NCI-H69 (cell line): ENCODE measurements around the gene PLCL1.
A peak's percentile ranks its signal among the peaks of the same experiment; 100 is the strongest.

Source experiments
- DNase-seq: peaks from one replicate; lab custom pipeline; 2025; lab: John Stamatoyannopoulos, UW

PLCL1 gene

DNA sequence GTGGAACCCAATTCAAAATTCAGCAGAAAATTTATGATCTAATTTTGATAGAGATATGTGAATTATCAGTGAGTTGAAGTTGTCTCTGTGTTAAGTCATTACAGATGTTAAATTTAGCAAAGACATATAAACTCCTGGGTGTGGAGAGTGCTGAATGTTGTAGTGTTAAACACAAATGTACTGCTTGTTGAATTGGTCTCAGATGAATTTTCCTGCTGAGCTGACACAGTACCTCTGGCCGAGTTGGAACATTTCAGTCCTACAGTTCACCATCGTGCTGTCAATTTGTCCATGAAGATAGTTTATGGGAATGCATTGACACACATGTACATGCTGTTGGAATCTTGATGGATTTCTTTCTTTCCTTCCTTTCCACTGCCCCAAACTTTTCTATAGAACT is 255.9 kb downstream of the PLCL1 start:
- no peak for DNase-seq

DNA sequence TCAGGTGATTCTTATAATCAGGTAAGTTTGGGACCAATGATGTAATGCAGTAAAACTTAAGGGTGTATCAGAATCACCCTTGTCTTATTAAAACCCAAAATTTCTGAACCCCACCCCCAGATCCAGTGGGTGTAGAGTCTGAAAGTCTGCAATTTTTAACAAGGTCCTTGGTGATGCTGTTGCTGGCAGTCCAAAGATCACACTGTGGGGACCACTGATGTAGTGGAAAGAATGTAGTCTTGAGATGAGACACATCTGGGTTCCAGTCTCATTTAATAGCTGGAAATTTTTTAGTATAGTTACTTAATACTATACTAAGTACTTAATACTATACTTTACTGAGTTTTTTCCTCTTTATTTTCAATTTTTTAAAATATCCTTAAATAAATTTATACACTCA is 258.4 kb downstream of the PLCL1 start:
- DNase-seq, result no peak

DNA sequence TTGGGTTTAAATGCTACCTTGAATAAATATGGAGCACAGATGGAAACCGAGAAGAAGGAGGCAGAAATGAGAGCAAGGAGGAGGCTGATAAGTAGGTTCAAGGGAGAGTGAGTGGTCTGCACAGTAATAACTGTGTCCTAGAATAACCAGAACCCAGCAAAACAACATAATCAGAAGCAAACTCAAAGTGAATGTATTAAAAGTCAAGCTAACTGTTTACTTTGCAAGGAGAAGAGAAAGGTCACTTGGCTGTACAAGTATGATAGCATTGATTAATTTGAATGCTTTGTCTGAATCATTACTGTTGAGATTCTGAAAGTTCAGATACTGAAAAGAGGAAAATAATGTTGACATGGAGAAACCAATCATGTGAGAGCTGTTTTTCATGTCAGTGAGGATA is 258.8 kb downstream of the PLCL1 start:
- no peak for DNase-seq

DNA sequence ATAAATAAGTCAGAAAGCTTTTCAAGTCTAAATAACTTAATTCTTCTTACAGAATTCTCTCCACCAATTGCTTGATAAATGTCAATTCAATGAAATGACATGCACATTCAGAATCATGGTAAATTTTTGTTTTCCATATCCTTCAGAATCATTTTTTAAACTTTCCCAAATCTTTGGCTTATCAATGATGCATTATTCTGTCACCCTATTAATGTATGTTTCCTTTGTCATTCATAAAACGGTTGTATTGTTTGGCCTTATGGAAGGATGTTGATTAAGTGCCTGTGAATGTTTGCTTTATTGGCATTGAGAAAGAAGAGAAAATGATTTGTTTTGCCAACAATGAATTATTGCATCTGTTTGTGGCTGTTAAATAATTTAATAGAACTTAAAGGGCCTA is 260.9 kb downstream of the PLCL1 start:
- DNase-seq, result no peak

DNA sequence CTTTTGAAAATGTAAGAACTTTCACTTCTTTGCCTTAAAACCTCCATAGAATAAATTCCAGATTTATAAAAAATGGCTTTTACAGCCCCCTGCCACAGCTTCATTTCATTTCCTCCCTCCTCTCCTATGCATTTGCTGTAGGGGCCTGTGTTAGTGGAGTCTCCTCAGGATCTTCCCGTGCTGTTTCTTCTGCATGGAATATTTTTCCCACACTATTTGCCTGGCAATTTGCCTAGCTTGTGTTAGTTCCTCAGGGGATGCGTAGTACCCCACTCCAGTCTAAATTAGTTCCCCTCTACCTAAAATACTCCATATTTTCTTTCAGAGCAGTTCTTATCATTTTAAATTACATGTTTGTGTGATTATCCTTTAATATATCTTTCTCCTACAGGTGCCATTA is 262.2 kb downstream of the PLCL1 start:
- DNase-seq, result no peak

DNA sequence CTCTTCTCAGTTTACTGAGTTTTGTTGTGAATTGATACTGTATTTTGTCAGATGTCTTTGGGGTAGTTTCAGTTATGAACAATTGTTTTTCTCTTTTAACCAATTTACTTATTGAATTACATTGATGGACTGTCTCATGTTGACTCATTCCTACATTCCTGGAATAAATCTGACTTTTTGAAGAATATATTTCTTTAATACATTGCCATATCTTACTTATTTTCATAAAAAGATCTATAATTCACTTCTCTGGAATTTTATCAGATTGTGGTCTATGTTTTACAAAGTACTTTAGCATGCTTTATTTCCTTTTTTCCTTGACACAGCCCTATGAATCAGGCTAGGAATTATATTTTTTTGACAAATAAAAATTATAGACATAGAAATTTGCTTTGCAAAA is 268.3 kb downstream of the PLCL1 start:
- DNase-seq, result no peak

DNA sequence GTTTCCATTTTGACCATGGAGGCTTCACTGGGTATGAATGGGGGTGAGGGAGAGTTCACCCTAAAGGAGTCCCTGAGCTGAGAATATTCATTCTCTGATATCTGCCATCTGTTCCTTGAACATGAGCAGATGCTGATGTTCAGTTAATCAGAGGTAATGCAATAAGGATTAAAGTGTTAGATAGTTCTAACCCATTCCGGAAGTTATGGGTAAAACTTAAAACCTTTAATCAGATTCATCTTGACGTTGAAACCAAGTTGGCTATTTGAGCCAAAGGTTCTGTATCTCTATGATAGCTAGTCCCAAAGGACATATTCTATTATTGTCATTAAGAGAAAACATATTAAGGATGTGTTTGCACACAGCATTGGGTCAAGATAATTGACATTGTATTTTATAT is 268.9 kb downstream of the PLCL1 start:
- peak; percentile 44 for DNase-seq

DNA sequence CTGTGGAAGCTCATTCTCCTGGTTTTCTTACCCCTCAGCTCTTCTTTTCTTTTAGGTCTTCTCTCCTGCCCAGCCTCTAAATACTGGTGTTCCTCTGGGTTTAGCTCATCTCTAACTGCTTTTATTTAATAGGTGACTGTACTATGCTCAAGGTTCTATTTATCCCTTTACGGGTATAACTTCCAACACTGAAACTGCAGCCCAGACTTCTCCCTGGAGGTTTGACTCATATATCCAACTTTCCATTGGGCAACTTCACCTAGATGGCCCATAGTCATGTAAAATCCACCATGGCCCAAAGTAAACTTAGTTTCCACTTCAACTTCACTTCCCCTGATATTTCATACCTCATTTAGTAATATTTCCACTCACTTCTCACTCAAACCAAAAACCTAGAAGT is 273.1 kb downstream of the PLCL1 start:
- DNase-seq, result no peak

DNA sequence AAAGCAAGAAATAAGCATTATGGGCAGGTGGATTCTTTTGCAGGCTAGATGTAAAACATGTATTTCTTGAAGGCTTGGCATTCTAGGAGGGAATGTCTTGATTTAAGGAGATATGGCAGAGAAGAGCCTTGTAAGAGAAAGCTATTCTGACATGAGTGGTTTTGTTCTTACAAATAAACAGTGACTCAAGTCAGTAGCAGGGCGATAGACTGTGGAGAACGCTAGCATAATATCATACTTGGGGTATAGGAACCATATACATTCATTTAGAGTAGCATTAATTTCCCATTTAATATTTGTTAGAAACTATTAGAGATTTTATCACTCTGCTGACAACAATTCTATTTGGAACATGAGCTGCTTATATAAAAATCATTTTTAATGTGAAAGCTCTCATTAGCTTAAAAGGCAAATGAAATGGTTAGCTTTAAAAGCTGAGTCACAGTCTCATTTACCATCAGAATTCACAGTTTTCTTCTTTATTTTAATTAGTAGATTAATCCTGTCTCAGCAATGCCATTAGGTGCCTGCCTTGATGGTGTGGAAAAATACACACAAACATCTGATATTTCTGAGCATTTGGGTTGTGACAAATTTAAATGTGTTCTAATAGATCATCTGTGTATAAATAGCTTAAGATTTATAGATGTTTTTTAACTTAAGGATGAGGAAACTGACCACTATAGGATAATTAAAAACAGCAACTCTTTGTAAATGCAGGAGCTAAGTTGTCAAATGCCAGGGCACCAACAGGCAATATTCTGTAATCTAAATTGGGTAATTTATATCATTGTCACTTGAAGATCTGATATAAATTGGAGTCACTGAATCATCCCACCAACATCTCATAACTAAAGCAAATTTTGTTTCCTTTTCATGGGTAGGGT is 276.7 kb downstream of the PLCL1 start:
- DNase-seq, result no peak

DNA sequence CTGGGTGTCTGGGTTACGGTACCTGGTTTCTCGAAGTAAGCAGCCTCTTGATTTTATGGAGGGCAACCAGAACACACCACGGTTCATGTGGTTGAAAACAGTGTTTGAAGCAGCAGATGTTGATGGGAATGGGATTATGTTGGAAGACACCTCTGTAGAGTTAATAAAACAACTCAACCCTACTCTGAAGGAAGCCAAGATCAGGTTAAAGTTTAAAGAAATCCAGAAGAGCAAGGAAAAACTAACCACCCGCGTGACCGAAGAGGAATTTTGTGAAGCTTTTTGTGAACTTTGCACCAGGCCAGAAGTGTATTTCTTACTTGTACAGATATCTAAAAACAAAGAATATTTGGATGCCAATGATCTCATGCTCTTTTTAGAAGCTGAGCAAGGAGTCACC is 279.8 kb downstream of the PLCL1 start:
- DNase-seq, result no peak

DNA sequence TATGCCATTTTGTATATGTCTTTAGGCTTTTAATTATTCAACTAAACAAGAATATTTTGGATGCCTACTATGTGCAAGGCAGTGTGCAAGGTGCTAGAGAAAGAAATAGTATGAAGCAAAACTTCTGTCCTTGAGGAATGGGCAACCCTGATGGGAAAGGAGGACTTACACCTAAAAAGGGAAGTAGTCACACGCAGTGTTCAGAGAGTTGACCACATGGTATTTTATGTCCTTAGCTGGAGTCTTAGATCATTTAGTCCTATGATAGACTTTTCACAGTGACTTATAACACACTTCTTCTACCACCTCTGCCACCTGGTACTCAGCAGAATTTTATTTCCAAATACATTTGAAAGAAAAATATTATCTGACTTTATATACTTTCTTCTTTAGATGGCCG is 291.6 kb downstream of the PLCL1 start:
- no peak for DNase-seq

DNA sequence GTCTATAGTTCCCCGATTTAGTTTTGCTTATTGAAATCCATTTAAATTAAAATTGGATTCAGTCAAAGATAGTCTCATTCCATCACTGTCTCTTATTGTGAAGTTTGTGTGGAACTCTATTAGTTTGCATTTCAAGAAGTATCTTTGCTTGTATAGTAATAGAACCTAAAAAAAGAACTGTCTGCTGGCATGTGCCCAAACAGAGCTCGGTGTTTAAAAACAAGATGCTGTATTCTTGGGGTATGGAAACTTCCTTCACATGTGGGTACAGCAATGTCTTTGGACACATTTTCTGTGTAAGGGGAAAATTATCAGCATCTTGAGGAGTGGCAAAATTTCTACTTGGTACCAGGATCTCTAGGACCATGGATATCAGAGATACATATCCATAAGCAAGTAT is 292.6 kb downstream of the PLCL1 start:
- DNase-seq, result no peak

DNA sequence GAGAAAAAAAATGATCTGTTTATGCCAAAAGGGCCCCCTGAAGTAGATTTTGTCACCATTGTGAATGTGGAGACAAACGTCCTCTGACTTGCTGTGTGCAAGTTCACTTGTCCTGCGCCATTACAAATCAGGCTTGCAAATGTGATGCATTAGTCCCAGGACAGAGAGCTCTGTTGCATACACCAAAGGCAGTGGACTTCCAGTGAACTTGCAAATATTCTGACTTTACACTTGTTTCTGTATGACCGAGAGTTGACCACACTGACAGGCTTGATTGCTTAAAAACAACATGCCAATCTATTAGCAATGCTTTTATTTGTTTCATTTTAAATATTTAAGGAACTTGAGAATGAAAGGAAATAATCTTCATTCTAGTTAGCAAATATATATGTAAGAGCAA is 293.2 kb downstream of the PLCL1 start:
- DNase-seq, result no peak

DNA sequence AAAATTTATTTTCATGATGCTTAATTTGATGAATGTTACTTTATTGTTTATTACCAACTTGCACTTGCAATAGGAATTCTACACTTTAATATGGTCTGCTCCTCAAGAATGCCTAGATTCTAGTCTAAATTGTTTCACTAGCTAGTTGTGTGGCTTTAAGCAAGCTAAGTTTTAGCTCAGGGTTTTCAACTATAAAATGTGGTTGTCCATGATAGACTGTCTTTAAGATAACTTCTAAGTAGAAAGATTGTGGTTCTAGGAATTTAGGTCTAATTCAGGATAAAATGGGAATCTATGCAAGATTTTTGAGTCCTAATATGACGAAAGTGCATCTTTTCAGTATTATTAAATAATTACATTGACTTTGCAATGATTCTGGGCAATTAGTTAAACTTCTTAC is 294.0 kb downstream of the PLCL1 start:
- no peak for DNase-seq

DNA sequence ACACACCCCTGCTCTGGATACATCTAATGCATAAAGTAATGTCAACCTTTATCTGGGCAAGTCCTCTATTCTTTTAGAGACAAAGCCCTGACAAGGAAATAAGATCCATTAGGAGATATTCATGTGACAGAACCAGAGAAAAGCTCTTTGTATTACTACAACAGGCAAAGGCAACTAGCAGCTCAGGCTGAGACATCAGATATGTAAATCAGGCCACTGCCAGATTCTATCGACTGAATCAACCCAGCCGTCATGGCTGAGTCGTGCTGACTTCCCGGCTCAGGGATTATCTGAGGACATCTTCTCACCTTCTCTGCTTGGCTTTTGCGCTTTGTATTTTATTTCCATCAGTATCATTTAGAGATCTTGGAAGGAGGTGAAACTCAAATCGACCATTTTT is 294.5 kb downstream of the PLCL1 start:
- DNase-seq, result no peak

DNA sequence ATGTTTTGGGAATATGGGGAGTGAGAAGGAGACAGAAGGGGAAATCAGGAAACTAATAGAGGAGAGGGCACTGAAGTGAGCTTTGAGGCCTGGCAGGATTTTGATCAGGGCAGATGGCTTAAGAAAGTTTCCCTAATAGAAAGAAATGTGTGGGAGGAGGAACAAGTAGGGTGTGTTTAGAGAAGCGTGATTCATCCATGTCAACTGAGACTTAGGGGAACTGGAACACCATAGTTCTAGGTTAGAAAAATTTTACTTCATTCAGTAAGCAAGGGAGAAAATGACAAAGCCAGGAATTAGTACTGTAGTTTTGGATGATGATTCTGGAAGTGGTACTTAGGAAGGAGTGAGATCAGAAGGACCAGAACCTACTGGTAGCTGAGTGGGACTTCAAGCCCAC is 296.0 kb downstream of the PLCL1 start:
- DNase-seq, result no peak

DNA sequence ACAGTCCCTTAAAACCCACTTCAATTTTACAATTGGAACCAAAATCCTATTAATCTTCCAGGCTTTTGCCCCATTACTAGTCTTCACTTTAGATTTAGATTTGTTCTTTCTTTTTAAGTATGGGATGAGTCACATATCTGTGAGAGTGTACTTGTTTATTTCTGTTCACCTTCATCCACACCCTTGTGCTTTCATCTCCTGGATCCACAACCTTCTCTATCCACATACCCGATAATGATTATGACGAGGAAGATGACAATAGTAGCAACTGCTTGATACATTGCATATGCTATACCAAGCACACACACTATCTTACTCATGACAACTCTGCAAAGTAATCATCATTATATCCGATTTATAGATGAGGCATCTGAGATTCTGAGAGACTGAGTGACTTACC is 297.3 kb downstream of the PLCL1 start:
- no peak for DNase-seq

DNA sequence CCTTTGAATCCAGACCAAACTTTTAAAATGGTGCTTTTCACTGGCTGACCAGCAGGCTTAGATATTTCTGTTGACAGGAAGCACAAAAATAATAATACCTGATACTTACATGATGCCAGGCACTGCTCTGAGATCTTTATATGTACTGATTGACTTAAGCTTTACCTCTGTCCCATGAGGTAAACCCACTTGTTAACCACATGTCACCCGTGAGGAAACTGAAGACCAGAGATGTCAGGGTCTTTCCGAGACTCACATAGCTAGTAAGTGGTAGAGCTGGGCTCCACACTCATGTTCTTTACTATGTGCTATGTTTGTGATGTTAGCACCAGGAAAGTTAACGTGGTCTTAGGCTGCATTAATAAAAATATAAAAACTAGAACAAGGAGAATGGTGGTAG is 297.7 kb downstream of the PLCL1 start:
- no peak for DNase-seq

DNA sequence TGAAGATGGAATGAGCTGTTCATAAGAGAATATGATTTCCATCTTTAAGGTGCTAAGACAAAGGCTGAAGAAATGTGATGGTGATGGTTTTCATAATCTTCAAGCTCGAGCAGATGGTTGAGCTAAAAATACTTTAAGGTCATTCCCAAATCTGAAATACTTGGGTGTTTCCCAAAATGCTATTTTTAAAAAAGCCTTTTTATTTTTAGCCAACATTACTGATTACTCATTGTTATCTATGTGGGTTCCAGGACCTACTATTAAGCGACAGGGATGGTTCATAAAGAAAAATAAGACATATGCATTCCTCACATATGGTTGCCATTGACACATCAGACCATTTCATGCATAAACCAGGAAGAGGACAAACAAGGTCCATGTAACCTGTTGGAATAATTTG is 298.5 kb downstream of the PLCL1 start:
- DNase-seq, result no peak

DNA sequence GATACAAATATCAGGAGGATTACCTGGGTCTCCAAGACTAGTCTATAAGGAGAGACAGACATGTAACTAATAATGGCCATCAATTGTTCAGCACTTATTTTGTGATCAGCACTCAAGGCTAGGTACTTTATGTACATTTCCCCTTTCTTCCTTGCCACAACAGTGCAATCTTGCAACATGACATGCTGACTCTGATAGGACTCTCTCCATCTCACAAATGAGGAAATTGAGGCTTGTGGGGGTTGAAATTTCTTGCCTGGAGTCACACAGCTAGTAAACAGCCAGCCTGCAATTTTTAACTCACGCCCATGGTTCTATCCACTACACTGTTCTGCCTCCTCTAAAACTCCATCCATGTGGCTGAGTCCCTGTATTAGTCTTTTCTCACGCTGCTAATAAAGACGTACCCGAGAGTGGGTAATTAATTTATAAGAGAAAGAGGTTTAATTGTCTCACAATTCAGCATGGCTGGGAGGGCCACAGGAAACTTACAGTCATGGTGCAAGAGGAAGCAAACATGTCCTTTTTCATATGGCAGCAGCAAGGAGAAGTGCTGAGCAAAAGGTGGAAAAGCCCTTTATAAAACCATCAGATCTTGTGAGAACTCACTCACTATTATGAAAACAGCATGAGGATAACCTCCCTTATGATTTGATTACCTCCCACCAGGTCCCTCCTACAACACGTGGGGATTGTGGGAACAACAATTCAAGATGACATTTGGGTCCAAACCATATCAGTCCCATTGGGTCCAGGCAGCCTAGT is 302.4 kb downstream of the PLCL1 start:
- no peak for DNase-seq

DNA sequence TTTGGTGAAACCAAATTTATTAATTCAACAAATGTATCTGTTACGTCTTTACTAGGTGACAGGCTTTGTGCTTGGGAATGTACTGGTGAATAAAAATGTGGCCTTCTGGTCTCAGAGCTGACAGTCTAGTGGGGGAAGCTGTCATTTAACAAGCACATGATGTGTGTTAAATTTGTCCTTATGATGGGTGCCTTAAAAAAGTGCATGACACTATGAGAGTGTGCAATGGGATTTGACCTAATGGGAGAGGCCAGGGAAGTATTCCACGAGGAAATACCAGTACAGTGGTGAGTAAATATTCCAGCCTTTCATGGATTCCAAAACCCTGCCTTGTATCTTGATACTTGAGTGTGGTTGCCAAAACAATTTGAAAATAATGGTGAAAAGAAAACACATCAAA is 308.9 kb downstream of the PLCL1 start:
- DNase-seq, result no peak

DNA sequence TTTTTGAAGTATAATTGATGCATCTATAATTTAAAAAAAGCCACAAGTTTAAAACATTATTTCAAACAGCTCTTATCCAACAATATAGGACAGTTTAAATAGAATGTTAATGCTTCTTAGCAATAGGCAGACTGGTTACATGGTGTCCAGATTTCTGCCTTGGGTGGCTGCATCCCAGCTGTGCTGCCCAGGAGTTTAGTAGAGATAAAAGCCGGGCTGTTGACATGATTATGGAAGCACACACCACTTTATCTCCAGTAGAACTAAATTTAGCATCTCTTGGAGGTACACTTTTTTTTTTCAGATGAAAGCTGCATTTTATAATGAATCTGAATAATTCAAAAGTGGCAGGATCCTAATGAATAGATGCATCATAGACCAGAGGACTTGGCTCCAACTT is 309.7 kb downstream of the PLCL1 start:
- no peak for DNase-seq

DNA sequence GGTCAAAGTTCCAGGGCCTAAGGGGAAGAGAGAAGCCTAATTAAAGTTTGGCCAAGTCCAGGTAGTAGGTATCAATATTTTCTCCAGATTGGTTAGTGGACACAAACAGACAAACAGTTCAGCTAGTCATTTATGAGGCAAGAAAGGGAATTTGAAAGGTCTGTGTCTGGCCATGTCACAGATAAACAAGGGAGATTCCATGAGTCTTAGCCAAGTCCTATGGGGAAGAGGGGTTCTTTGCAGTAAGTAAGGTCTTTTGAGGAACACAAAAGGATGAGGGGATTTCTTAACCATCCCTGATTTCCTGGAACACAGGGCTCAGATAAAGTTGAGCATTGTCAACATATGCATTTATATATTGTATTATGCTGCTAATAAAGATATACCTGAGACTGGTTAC is 310.8 kb downstream of the PLCL1 start:
- no peak for DNase-seq

DNA sequence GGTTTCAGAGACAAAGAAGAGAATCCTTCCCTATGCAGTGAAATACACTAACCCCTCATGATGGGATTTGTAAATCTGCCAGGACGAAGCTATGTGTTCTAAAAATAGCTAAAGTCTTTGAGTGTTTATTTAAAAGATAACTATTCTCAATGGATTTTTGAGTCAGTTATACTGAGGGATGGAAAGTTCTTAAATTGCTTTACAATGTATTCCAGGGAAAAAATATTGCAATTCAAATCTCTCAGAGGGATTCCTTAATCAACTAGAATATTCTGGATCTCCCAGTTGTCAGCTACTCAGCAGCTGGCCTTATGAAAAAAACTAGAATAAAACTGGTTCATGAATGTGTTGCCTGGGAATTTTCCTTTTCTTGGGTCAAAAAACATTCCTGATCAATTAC is 312.4 kb downstream of the PLCL1 start:
- no peak for DNase-seq
